ENCODE measurements around the gene RNF144A. TPM values are rescaled to one million over a fixed set of nuclear protein-coding genes. Genes with fewer than 3 reads are reported as not detected.
A peak's percentile ranks its signal among the peaks of the same experiment; 100 is the strongest.

The RNF144A gene
- total RNA-seq, 2 experiments from 2014 or later = 78.7 to 91.1 TPM

- POLR2A ChIA-PET = interaction anchor here (0.9 to 10.3 kb wide), 6 partner anchors 6 to 50 kb away, joined by 3 to 180 read pairs (median 17); partner anchors contain the start of genes CMPK2 and RSAD2
- Mint-ChIP-seq H3K9me3 (peaks cover 7% of the 10 kb centered on the region), H3K4me3 (peak overlapping the region; percentile 80), H3K4me1 (peaks cover 64% of the 10 kb centered on the region), H3K27ac (peak overlapping the region; percentile 98), H3K36me3 (peaks cover 61% of the 10 kb centered on the region), H3K27me3 (no peaks in the 10 kb centered on the region)
- DNase-seq (no peak), ATAC-seq (ENCODE audit: low read depth) (peak; percentile 24)
These were observed 3.6 kb upstream of the RNF144A start for GRCh38 chr2:6913415-6914157.

- no peak for DNase-seq
- peaks cover 4% of the 10 kb centered on the region for H3K9me3 Mint-ChIP-seq
- POLR2A ChIA-PET = interaction anchor here (0.9 to 10.3 kb wide), 6 partner anchors 7 to 51 kb away, joined by 3 to 180 read pairs (median 14); partner anchors contain the start of genes CMPK2 and RSAD2
- peak overlapping the region; percentile 81 for H3K27ac Mint-ChIP-seq
- no peaks in the 10 kb centered on the region for H3K27me3 Mint-ChIP-seq
- peak overlapping the region; percentile 48 for H3K4me3 Mint-ChIP-seq
- peaks cover 64% of the 10 kb centered on the region for H3K4me1 Mint-ChIP-seq
- peaks cover 61% of the 10 kb centered on the region for H3K36me3 Mint-ChIP-seq
- ATAC-seq (ENCODE audit: low read depth) = no peak
These were observed 2.4 kb upstream of the RNF144A start for GRCh38 chr2:6914828-6915227.

GRCh38 chr2:6915399-6915798, 1.8 kb upstream of the RNF144A start:
- ATAC-seq (ENCODE audit: low read depth) = no peak
- Mint-ChIP-seq H3K4me1 (peaks cover 65% of the 10 kb centered on the region), H3K27ac (peak overlapping the region; percentile 81), H3K36me3 (peaks cover 58% of the 10 kb centered on the region), H3K27me3 (no peaks in the 10 kb centered on the region), H3K4me3 (peak overlapping the region; percentile 75), H3K9me3 (peaks cover 4% of the 10 kb centered on the region)
- DNase-seq = no peak
- POLR2A ChIA-PET = interaction anchor here (0.9 to 10.3 kb wide), 8 partner anchors 8 to 53 kb away, joined by 3 to 180 read pairs (median 9); partner anchors contain the start of genes CMPK2 and RSAD2

GRCh38 chr2:6916224-6916623, 988 bp upstream of the RNF144A start:
- H3K4me1 Mint-ChIP-seq = peaks cover 62% of the 10 kb centered on the region
- peak overlapping the region; percentile 88 for H3K27ac Mint-ChIP-seq
- peaks cover 1% of the 10 kb centered on the region for H3K9me3 Mint-ChIP-seq

GRCh38 chr2:6916736-6917070, 509 bp upstream of the RNF144A start:
- Mint-ChIP-seq H3K4me3 (peak overlapping the region; percentile 75), H3K36me3 (peaks cover 51% of the 10 kb centered on the region), H3K27ac (peak overlapping the region; percentile 88), H3K27me3 (no peaks in the 10 kb centered on the region), H3K9me3 (no peaks in the 10 kb centered on the region), H3K4me1 (peaks cover 62% of the 10 kb centered on the region)
- DNase-seq = no peak
- POLR2A ChIA-PET = interaction anchor here (0.7 to 10.3 kb wide), 10 partner anchors 9 to 98 kb away, joined by 3 to 180 read pairs (median 6); partner anchors contain the start of genes CMPK2 and RSAD2
- ATAC-seq (ENCODE audit: low read depth) = no peak

More at GRCh38 chr2:6916224-6916623, 988 bp upstream of the RNF144A start:
- DNase-seq (no peak), ATAC-seq (ENCODE audit: low read depth) (no peak)
- POLR2A ChIA-PET = interaction anchor here (0.7 to 10.3 kb wide), 9 partner anchors 9 to 98 kb away, joined by 3 to 180 read pairs (median 9); partner anchors contain the start of genes CMPK2 and RSAD2
- H3K36me3 Mint-ChIP-seq = peaks cover 53% of the 10 kb centered on the region
- H3K4me3 Mint-ChIP-seq = peak overlapping the region; percentile 75
- H3K27me3 Mint-ChIP-seq = no peaks in the 10 kb centered on the region

GRCh38 chr2:6917761-6918421, 679 bp downstream of the RNF144A start:
- Mint-ChIP-seq H3K9me3 (no peaks in the 10 kb centered on the region), H3K27ac (peak overlapping the region; percentile 91), H3K36me3 (peaks cover 43% of the 10 kb centered on the region), H3K4me1 (peaks cover 64% of the 10 kb centered on the region), H3K27me3 (no peaks in the 10 kb centered on the region), H3K4me3 (peak overlapping the region; percentile 88)
- POLR2A ChIA-PET = interaction anchor here (0.6 to 10.3 kb wide), 16 partner anchors 9 to 1909 kb away, joined by 3 to 113 read pairs (median 5); partner anchors contain the start of genes CMPK2 and RSAD2
- ATAC-seq (ENCODE audit: low read depth) = peak; percentile 20
- DNase-seq = no peak

- Mint-ChIP-seq H3K27me3 (no peaks in the 10 kb centered on the region), H3K9me3 (no peaks in the 10 kb centered on the region), H3K4me1 (peaks cover 68% of the 10 kb centered on the region), H3K36me3 (peaks cover 50% of the 10 kb centered on the region), H3K27ac (no peak overlapping the region), H3K4me3 (peak overlapping the region; percentile 88)
- POLR2A ChIA-PET = interaction anchor here (0.6 to 10.3 kb wide), 8 partner anchors 10 to 58 kb away, joined by 3 to 113 read pairs (median 14); partner anchors contain the start of genes CMPK2 and RSAD2
- ATAC-seq (ENCODE audit: low read depth) (no peak), DNase-seq (no peak)
These were observed 2.9 kb downstream of the RNF144A start for GRCh38 chr2:6919901-6920742.

- POLR2A ChIA-PET = interaction anchor here (0.6 to 10.3 kb wide), 4 partner anchors 13 to 55 kb away, joined by 3 to 113 read pairs (median 43); partner anchors contain the start of genes CMPK2 and RSAD2
- H3K36me3 Mint-ChIP-seq = peaks cover 50% of the 10 kb centered on the region
These were observed 3.5 kb downstream of the RNF144A start for GRCh38 chr2:6920743-6921064.

GRCh38 chr2:6921321-6921922, 4.2 kb downstream of the RNF144A start:
- Mint-ChIP-seq H3K4me3 (peak overlapping the region; percentile 33), H3K4me1 (peaks cover 66% of the 10 kb centered on the region), H3K27ac (peak overlapping the region; percentile 71), H3K36me3 (peaks cover 54% of the 10 kb centered on the region), H3K9me3 (no peaks in the 10 kb centered on the region), H3K27me3 (no peaks in the 10 kb centered on the region)
- POLR2A ChIA-PET = interaction anchor here (1.6 to 10.3 kb wide), 3 partner anchors 14 to 56 kb away, joined by 6 to 113 read pairs (median 80); partner anchors contain the start of genes CMPK2 and RSAD2
- ATAC-seq (ENCODE audit: low read depth) (no peak), DNase-seq (no peak)

More at GRCh38 chr2:6920743-6921064, 3.5 kb downstream of the RNF144A start:
- no peak for ATAC-seq (ENCODE audit: low read depth)
- Mint-ChIP-seq H3K9me3 (no peaks in the 10 kb centered on the region), H3K27ac (no peak overlapping the region), H3K27me3 (no peaks in the 10 kb centered on the region), H3K4me3 (no peak overlapping the region), H3K4me1 (peaks cover 67% of the 10 kb centered on the region)
- DNase-seq = no peak

- no peak for ATAC-seq (ENCODE audit: low read depth)
- POLR2A ChIA-PET = interaction anchor here (1.2 to 10.3 kb wide), 3 partner anchors 9 to 43 kb away, joined by 4 to 113 read pairs (median 80); partner anchors contain the start of gene RSAD2
- H3K36me3 Mint-ChIP-seq = peaks cover 62% of the 10 kb centered on the region
- H3K4me3 Mint-ChIP-seq = no peak overlapping the region
- H3K27ac Mint-ChIP-seq = no peak overlapping the region
- no peak for DNase-seq
- H3K4me1 Mint-ChIP-seq = peaks cover 64% of the 10 kb centered on the region
- H3K27me3 Mint-ChIP-seq = no peaks in the 10 kb centered on the region
- peaks cover 1% of the 10 kb centered on the region for H3K9me3 Mint-ChIP-seq
These were observed 5.0 kb downstream of the RNF144A start for GRCh38 chr2:6922201-6922656.

GRCh38 chr2:6923319-6923718, 6.1 kb downstream of the RNF144A start:
- ATAC-seq (ENCODE audit: low read depth) (no peak), DNase-seq (no peak)
- peaks cover 3% of the 10 kb centered on the region for H3K9me3 Mint-ChIP-seq
- H3K4me3 Mint-ChIP-seq = no peak overlapping the region
- peak overlapping the region; percentile 47 for H3K27ac Mint-ChIP-seq
- H3K36me3 Mint-ChIP-seq = peaks cover 73% of the 10 kb centered on the region
- POLR2A ChIA-PET = interaction anchor here (1.2 to 10.3 kb wide), 2 partner anchors 8 to 16 kb away, joined by 4 to 113 read pairs; no protein-coding TSS in a partner anchor
- no peaks in the 10 kb centered on the region for H3K27me3 Mint-ChIP-seq
- H3K4me1 Mint-ChIP-seq = peaks cover 66% of the 10 kb centered on the region
